Amniotic stem cell (primary cell): ENCODE measurements around the gene ARHGAP15.
A peak's percentile ranks its signal among the peaks of the same experiment; 100 is the strongest.

Experiments used
- DNase-seq: peaks from one replicate; lab custom pipeline; 2025; lab: John Stamatoyannopoulos, UW

Gene ARHGAP15

GRCh38 chr2:143169105-143169504 is 39.9 kb downstream of the ARHGAP15 start:
- no peak for DNase-seq

- DNase-seq = no peak
Measured at GRCh38 chr2:143171817-143172216, 42.6 kb downstream of the ARHGAP15 start.

- no peak for DNase-seq
Measured at GRCh38 chr2:143175438-143175837, 46.2 kb downstream of the ARHGAP15 start.

DNA sequence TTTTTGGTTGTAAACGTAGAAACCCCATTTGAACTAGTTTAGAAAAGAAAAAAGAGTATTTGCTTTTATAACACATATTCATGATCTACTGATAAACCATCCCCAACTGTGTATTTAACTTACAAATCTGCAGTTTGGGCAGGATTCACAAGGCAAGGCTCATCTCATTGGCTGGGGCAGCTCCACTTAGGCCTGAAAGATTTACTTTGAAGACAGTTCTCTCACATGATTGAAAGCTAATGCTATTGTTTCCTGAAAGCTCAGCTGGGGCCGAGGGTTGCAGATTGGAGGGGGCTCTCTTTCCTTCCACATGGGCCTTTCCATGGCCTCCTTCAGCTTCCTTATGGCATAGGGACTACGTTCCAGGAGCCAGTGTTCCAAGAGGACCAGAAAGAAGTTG is 47.4 kb downstream of the ARHGAP15 start:
- no peak for DNase-seq

GRCh38 chr2:143177096-143177786 is 48.0 kb downstream of the ARHGAP15 start:
- DNase-seq = no peak

DNA sequence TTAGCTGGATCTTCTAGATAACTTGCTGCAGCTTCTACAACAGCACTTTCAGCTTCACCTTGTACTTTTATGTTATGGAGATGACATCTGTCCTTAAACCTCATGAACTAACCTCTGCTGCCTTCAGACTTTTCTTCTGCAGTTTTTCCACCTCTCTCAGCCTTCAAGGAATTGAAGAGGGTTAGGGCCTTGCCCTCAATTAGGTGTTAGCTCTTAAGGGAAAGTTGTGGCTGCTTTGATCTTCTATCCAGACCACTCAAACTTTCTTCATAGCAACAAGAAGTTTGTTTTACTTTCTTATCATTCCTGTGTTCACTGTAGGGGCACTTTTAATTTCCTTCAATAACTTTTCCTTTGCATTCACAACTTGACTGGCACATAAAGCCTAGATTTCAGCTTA is 52.3 kb downstream of the ARHGAP15 start:
- DNase-seq = no peak

- DNase-seq = no peak
Measured at GRCh38 chr2:143182649-143183048, 53.4 kb downstream of the ARHGAP15 start.

- DNase-seq = no peak
Measured at GRCh38 chr2:143183804-143184463, 54.7 kb downstream of the ARHGAP15 start.

DNA sequence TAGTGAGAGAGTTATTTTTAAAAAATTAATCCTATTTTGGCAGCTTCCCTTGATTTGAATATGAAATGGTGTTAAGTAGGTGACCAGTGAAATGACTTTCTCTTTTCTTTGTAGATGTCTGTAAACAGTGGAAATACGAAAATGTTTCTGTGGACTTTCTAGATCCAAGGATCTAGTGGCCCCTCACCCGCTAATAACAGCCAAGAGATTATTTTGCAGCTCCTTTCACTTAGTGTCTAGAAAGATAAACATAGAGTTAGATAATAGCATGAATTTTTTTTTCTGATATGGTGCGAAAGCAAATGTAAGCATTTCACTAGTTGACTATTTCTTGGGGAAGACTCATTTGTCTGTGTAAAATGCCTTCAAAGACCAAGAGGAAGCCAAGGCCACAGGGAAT is 57.7 kb downstream of the ARHGAP15 start:
- no peak for DNase-seq

DNA sequence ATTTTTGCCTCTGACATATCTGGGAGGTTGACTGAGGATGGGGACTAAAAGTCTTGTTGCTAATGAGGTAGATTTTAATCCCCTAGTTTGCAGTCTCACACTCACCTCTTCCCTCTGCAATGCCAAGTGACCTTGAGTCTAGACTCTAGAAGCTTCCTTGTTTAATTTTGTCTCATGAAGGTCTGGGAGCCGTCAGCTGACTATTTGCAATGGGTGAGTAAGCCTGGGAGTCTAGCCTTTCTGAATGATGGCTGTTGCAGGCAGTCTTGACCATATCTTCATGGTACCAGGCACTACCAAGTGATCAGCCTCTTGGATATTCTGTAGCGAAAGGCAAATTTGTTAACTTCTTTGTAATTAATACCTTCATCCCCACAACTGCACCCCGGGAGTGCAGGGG is 61.2 kb downstream of the ARHGAP15 start:
- no peak for DNase-seq

DNA sequence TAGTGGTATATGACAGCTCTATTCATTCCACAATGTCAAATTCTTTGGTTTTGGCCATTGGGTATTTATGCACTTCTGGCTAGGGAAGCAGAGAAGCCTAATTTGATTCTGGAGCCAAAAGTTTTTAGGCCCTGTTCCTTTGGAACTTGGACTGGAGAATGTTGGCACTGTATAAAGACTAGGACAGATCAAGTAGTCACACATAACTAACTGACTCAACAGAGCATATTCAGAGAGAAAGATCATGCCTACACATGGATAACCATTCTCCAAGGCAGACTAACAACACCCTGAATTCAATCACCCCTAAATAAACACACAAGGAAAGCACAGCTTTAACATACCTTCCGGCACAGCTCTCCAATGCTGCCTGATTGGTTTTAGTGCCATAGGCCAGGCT is 62.9 kb downstream of the ARHGAP15 start:
- no peak for DNase-seq

- DNase-seq = no peak
Measured at GRCh38 chr2:143192716-143193115, 63.5 kb downstream of the ARHGAP15 start.

- no peak for DNase-seq
Measured at GRCh38 chr2:143193121-143193520, 63.9 kb downstream of the ARHGAP15 start.

- no peak for DNase-seq
Measured at GRCh38 chr2:143195511-143195910, 66.3 kb downstream of the ARHGAP15 start.

- DNase-seq = no peak
Measured at GRCh38 chr2:143204062-143204461, 74.8 kb downstream of the ARHGAP15 start.

GRCh38 chr2:143205106-143205764 is 76.0 kb downstream of the ARHGAP15 start:
- DNase-seq = peak; percentile 16

DNA sequence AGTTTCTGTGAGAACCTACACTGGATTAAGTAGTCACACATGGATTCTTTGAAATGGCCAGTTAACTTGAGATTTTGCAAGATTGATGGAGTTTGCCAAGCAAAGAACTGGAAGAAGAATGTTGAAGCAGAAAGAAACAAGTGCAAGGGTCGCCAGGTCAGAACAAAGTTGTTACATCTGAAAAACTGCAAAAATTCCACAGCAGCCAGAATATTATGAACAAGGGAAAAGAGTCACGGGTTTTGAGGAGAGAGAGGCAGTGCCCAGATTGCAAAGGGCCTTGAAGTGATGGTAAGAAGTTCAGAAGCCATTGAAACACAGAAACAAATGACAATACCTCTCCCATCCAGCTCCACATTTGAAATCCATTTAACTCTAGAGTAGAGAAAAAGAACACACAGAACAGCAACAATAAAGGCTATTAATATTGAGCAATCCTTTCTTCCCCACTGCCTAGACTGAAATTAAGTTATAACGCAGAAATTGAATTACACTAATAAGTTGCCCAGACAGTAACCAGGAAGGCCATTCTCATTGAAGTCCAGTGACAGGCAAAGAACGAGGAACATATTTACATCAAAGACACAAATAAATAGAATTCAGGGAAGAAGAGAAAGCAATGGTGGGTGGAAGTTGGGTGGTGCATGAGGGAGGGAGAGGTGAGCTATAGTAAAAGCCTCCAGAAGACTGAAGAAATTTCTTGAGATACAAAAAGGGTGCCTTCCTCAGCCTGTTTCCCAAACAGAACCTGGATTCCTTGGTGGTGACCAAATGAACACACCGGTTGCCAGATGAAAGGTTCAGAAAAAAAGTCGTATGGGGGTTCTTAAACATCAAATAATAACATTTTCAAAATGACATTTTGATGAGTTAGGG is 80.6 kb downstream of the ARHGAP15 start:
- DNase-seq = no peak

GRCh38 chr2:143210446-143210819 is 81.2 kb downstream of the ARHGAP15 start:
- DNase-seq = no peak

GRCh38 chr2:143217512-143218115 is 88.4 kb downstream of the ARHGAP15 start:
- DNase-seq = no peak

GRCh38 chr2:143218621-143219020 is 89.4 kb downstream of the ARHGAP15 start:
- no peak for DNase-seq

GRCh38 chr2:143219266-143219665 is 90.0 kb downstream of the ARHGAP15 start:
- DNase-seq = no peak

- no peak for DNase-seq
Measured at GRCh38 chr2:143223556-143223955, 94.3 kb downstream of the ARHGAP15 start.
